ENCODE measurements around the gene ATP10D. TPM values are rescaled to one million over a fixed set of nuclear protein-coding genes. Genes with fewer than 3 reads are reported as not detected.

Gene ATP10D
- total RNA-seq, 2 experiments from 2014 or later: 2.5 to 2.8 TPM

DNA sequence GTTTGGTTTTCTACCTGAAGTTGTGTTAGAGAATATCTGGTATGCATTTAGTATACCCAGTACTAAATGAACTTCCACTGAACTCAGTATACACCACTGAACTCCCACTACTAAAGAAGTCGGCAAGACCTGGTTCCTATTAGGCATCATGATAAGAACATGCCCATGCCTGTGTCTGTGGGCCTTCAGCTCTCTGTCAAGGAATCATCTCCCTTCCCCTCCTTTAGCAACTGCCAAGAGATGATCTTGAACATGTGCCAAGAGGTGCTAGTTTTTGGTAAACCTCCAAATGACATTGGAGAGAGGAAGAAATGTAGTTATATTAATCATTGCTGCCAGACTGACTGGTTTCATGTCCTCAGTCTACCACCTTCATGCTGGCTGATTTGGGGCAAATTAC lies 113.2 kb downstream of the ATP10D start:
- H3K27me3 Mint-ChIP-seq: no peaks in the 10 kb centered on the region
- POLR2A ChIA-PET: no interaction called here
- no peaks in the 10 kb centered on the region for H3K4me1 Mint-ChIP-seq
- no peak for ATAC-seq
- H3K9me3 Mint-ChIP-seq (ENCODE audit: low read depth): peaks cover 2% of the 10 kb centered on the region
- H3K36me3 Mint-ChIP-seq (ENCODE audit: low read depth): no peaks in the 10 kb centered on the region
- DNase-seq: no peak
- H3K27ac Mint-ChIP-seq: no peak overlapping the region
- CTCF ChIA-PET: no interaction called here
- intact Hi-C loops (cut with DNase I, micrococcal nuclease): no loop called here
- no peak overlapping the region for H3K4me3 Mint-ChIP-seq

DNA sequence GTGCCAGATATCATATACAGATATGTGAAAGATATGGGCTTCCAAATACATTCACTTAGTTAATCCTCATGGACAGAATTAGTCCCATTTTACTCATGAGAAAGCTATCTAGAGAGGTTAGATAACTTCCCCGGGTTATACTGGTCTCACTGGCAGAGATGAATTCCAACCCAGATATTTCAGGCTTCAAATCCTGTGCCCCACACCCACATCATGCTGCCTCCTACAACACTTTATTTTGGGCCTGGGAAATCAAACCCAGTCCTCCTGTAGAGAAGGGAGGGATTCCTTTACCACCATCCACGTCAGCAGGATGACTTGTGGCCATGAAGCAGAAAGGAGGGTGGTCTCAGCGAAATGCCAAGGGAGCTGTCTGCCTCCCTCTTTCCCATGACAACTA lies 113.8 kb downstream of the ATP10D start:
- H3K27ac Mint-ChIP-seq: no peak overlapping the region
- peaks cover 4% of the 10 kb centered on the region for H3K9me3 Mint-ChIP-seq (ENCODE audit: low read depth)
- no peaks in the 10 kb centered on the region for H3K27me3 Mint-ChIP-seq
- no peaks in the 10 kb centered on the region for H3K4me1 Mint-ChIP-seq
- no peaks in the 10 kb centered on the region for H3K36me3 Mint-ChIP-seq (ENCODE audit: low read depth)
- no peak for ATAC-seq
- ChIA-PET POLR2A (no interaction called here), CTCF (no interaction called here)
- intact Hi-C loops (cut with DNase I, micrococcal nuclease): no loop called here
- H3K4me3 Mint-ChIP-seq: no peak overlapping the region
- DNase-seq: no peak

DNA sequence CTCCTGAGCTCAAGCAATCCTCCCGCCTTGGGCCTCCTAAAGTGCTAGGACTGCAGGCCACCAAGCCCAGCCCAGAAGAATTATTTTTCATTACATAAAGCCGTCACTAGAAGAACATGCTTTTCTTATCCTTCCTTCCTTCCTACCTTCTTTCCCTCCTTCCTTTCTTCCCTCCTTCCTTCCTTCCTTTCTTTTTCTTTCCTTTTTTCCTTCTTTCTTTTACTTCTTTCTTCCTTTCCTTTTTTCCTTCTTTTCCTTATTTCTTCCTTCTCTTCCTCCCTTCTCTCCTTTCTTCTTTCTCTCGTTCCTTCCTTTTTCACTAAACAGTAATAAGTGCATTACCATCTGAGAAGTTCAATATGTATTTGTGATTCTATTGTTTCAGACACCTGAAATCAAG lies 121.4 kb downstream of the ATP10D start:
- Mint-ChIP-seq H3K4me3 (no peak overlapping the region), H3K27me3 (peaks cover 6% of the 10 kb centered on the region), H3K4me1 (no peaks in the 10 kb centered on the region), H3K36me3 (ENCODE audit: low read depth) (no peaks in the 10 kb centered on the region), H3K9me3 (ENCODE audit: low read depth) (peaks cover 4% of the 10 kb centered on the region), H3K27ac (no peak overlapping the region)
- ChIA-PET POLR2A (no interaction called here), CTCF (no interaction called here)
- ATAC-seq (no peak), DNase-seq (no peak)
- intact Hi-C loops (cut with DNase I, micrococcal nuclease): no loop called here

DNA sequence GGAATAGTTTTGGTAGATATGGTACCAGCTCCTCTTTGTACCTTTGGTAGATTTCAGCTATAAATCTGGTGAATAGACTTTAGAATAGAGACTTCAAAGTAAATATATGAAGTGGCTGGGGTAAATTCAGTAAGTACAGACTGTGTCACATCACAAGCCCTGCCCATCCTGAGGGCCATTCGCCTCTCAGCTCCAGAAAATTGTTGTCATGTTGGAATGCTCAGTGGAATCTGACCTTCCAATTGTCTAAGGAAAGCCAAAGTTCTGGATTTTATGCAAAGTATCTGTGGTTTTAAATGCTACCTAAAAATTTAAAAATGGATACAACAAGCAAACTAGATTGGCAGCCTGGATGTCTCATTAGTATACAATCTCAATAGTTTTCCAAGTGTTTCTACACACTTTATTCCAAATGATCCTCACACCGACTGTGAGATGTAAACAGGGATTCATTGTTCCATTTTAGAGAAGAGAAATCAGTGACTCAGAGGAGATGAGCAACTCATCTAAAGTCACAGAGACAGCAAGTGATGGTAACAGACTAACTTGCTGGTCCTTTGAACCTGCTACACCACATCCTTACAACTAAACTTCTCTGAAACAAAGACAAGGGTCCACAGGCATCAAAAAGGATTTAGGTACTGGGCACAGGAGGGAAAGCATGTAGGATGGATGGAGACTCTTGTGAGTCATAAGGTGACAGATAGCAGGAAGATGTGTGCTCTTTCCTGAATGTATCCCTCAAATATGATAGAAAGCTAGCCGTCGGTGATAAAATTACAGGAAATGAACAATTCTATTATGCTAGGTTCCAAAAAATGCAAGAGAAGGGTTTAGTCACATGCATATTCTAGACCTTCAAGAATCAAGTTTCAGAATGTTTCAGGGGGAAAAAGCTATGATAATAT lies 127.3 kb downstream of the ATP10D start:
- Mint-ChIP-seq H3K36me3 (ENCODE audit: low read depth) (no peaks in the 10 kb centered on the region), H3K4me1 (no peaks in the 10 kb centered on the region), H3K9me3 (ENCODE audit: low read depth) (no peaks in the 10 kb centered on the region), H3K27ac (no peak overlapping the region), H3K4me3 (no peak overlapping the region), H3K27me3 (peaks cover 7% of the 10 kb centered on the region)
- intact Hi-C loops (cut with DNase I, micrococcal nuclease): no loop called here
- ATAC-seq (no peak), DNase-seq (no peak)
- CTCF ChIA-PET: interaction anchor here (0.7 to 0.9 kb wide), 3 partner anchors 8 to 40 kb away, joined by 3 to 4 read pairs (median 3); no protein-coding TSS in a partner anchor
- POLR2A ChIA-PET: interaction anchor here (0.7 kb wide), 1 partner anchor 275 kb away, joined by 4 read pairs; no protein-coding TSS in a partner anchor

DNA sequence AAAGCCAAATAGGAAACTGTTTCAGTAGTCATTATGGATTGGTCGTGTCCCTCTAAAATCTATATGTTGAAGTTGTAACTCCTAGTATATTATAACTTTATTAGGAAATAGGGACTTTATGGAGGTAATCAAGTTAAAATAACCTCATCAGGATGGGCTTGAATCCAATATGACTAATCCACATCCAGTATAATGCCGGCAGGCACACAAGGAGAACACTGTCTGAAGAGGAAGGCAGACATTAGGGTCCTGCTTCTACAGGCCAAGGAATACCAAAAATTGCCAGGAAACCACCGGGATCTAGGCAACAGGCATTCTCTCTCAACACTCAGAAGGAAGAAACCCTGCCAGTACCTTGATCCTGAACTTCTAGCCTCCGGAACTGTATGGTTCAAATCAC lies 130.3 kb downstream of the ATP10D start:
- H3K4me3 Mint-ChIP-seq: no peak overlapping the region
- no peaks in the 10 kb centered on the region for H3K9me3 Mint-ChIP-seq (ENCODE audit: low read depth)
- H3K36me3 Mint-ChIP-seq (ENCODE audit: low read depth): no peaks in the 10 kb centered on the region
- ChIA-PET CTCF (interaction anchor here (0.6 kb wide), 1 partner anchor 243 kb away, joined by 3 read pairs; no protein-coding TSS in a partner anchor), POLR2A (no interaction called here)
- no peak for DNase-seq
- peaks cover 5% of the 10 kb centered on the region for H3K27me3 Mint-ChIP-seq
- intact Hi-C loops (cut with DNase I, micrococcal nuclease): no loop called here
- no peak overlapping the region for H3K27ac Mint-ChIP-seq
- H3K4me1 Mint-ChIP-seq: no peaks in the 10 kb centered on the region
- ATAC-seq: no peak

DNA sequence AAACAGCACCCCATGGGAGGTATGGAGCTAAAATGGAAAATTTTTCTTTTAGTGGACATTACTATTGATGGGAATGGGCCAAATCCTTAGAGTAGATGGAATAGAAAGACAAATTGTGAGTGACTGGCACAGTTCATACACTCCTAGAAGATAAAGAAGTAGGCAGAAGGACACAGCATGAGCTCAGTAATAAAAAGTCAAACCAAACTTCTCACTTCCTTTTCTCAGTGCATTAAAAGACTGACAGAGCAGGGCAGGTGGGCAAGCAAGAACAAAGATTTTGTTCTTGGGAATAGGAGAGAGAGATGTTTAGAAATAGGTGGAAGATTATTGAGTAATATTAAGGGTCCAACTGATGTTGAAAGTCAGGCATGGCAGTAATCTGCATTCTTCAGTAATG lies 132.5 kb downstream of the ATP10D start:
- ATAC-seq: no peak
- H3K36me3 Mint-ChIP-seq (ENCODE audit: low read depth): no peaks in the 10 kb centered on the region
- ChIA-PET POLR2A (no interaction called here), CTCF (interaction anchor here (0.6 kb wide), 1 partner anchor 857 kb away, joined by 3 read pairs; no protein-coding TSS in a partner anchor)
- H3K9me3 Mint-ChIP-seq (ENCODE audit: low read depth): peaks cover under 1% of the 10 kb centered on the region
- H3K27me3 Mint-ChIP-seq: peaks cover 4% of the 10 kb centered on the region
- DNase-seq: no peak
- H3K4me3 Mint-ChIP-seq: no peak overlapping the region
- intact Hi-C loops (cut with DNase I, micrococcal nuclease): no loop called here
- no peak overlapping the region for H3K27ac Mint-ChIP-seq
- H3K4me1 Mint-ChIP-seq: no peaks in the 10 kb centered on the region

DNA sequence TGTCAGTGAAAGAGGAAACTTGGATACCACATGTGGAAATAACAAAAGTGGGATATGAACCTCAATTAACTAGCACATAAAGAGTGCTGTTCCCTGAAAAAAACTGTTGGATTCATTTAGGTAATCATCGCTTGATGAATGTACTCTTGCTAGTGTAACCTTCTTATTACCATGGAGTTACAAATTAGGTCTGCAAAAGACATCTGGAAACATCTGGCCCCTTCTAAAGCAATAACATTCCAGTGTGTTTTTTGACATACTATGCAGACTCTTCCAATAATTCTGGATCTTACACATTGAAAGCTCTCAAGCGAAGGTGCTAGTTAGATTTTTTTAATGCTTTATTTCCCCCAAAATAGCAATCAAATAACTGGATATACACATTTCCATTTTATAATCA lies 134.6 kb downstream of the ATP10D start:
- Mint-ChIP-seq H3K4me1 (no peaks in the 10 kb centered on the region), H3K9me3 (ENCODE audit: low read depth) (peaks cover 4% of the 10 kb centered on the region), H3K27me3 (no peaks in the 10 kb centered on the region), H3K27ac (no peak overlapping the region), H3K4me3 (no peak overlapping the region), H3K36me3 (ENCODE audit: low read depth) (no peaks in the 10 kb centered on the region)
- intact Hi-C loops (cut with DNase I, micrococcal nuclease): no loop called here
- DNase-seq (no peak), ATAC-seq (no peak)
- ChIA-PET POLR2A (no interaction called here), CTCF (interaction anchor here (1.4 kb wide), 1 partner anchor 15 kb away, joined by 3 read pairs; no protein-coding TSS in a partner anchor)

DNA sequence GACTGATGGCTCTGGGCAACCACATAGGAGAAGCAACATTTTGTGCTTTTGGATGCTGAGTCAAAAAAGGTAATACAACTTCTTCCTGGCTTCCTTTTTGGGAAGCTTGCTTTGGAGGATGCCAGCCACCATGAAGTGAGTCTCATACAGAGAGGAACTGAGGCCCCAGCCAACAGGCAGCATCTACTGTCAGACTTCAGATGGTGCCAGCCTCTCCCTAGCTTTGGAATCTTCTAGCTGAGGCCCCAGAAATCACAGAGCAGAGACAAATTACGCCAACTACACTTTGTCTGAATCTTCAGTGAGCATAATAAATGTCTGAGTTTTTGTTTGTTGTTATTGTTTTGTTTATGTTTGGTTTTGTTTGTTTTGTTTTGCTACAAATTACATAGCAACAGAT lies 136.1 kb downstream of the ATP10D start:
- no peak for ATAC-seq
- ChIA-PET CTCF (no interaction called here), POLR2A (no interaction called here)
- Mint-ChIP-seq H3K9me3 (ENCODE audit: low read depth) (peaks cover 4% of the 10 kb centered on the region), H3K27ac (no peak overlapping the region), H3K27me3 (no peaks in the 10 kb centered on the region), H3K36me3 (ENCODE audit: low read depth) (no peaks in the 10 kb centered on the region), H3K4me3 (no peak overlapping the region), H3K4me1 (no peaks in the 10 kb centered on the region)
- no peak for DNase-seq
- intact Hi-C loops (cut with DNase I, micrococcal nuclease): no loop called here

DNA sequence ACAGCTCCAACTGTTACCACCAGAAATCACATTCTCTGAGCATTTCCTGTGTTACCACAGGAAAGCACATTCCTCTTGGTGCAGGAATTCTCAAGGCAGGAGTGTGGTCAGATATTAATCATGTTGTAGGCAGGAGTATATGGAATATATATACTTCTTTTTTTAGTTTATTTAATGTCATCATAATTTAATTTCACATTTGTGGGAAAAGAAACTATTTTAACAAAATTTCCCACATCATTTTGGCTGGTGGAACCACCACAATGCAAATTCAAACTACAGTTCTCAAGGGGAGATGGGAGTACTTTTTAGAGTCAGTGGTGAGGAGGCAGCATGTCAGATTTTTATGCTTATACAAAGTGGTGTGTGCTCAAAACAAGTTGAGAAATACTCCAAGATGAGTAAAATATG lies 139.0 kb downstream of the ATP10D start:
- Mint-ChIP-seq H3K4me3 (no peak overlapping the region), H3K27ac (no peak overlapping the region), H3K36me3 (ENCODE audit: low read depth) (no peaks in the 10 kb centered on the region), H3K9me3 (ENCODE audit: low read depth) (peaks cover 4% of the 10 kb centered on the region), H3K4me1 (no peaks in the 10 kb centered on the region), H3K27me3 (peaks cover 5% of the 10 kb centered on the region)
- CTCF ChIA-PET: interaction anchor here (0.7 kb wide), 1 partner anchor 249 kb away, joined by 3 read pairs; no protein-coding TSS in a partner anchor
- intact Hi-C loops (cut with DNase I, micrococcal nuclease): no loop called here
- ATAC-seq (no peak), DNase-seq (no peak)
- POLR2A ChIA-PET: no interaction called here

DNA sequence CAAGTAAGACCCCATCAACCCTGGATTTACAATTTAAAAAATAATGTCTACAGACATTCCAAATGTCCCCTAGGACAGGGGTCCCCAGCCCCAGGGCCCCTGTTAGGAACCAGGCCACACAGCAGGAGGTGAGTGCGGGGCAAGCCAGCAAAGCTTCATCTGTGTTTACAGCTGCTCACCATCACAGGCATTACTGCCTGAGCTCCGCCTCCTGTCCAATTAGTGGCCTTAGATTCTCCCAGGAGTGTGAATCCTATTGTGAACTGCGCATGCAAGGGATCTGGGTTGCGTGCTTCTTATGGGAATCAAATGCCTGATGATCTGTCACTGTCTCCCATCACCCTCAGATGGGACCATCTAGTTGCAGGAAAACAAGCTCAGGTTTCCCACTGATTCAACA lies 146.1 kb downstream of the ATP10D start:
- H3K36me3 Mint-ChIP-seq (ENCODE audit: low read depth): no peaks in the 10 kb centered on the region
- DNase-seq (no peak), ATAC-seq (no peak)
- H3K27me3 Mint-ChIP-seq: peaks cover 12% of the 10 kb centered on the region
- no peak overlapping the region for H3K27ac Mint-ChIP-seq
- no peaks in the 10 kb centered on the region for H3K9me3 Mint-ChIP-seq (ENCODE audit: low read depth)
- CTCF ChIA-PET: interaction anchor here (0.9 kb wide), 1 partner anchor 31 kb away, joined by 3 read pairs; no protein-coding TSS in a partner anchor
- H3K4me3 Mint-ChIP-seq: no peak overlapping the region
- intact Hi-C loops (cut with DNase I, micrococcal nuclease): no loop called here
- POLR2A ChIA-PET: no interaction called here
- no peaks in the 10 kb centered on the region for H3K4me1 Mint-ChIP-seq

DNA sequence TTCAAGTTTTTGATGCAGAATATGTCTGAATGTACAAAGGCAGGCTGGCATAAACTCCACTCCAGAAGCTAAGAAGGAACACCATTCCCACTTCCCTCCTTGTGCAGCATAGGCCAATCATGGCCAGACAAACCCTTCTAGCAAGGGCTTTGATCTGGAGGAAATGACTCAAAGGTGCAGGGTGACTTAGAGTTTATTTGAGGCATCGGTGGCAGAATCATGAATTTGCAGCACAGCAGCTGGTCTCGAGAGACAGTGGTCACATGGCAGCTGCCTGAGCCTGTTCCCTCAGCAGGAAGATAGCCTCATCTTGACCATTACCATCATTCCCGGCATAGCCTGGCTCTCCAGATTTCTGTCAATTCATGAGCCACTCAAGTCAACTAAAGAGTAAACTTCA lies 154.5 kb downstream of the ATP10D start:
- intact Hi-C loops (cut with DNase I, micrococcal nuclease): no loop called here
- POLR2A ChIA-PET: no interaction called here
- H3K4me1 Mint-ChIP-seq: no peaks in the 10 kb centered on the region
- H3K36me3 Mint-ChIP-seq (ENCODE audit: low read depth): no peaks in the 10 kb centered on the region
- peaks cover 9% of the 10 kb centered on the region for H3K27me3 Mint-ChIP-seq
- H3K27ac Mint-ChIP-seq: no peak overlapping the region
- CTCF ChIA-PET: interaction anchor here (1.4 kb wide), 1 partner anchor 197 kb away, joined by 4 read pairs; no protein-coding TSS in a partner anchor
- H3K4me3 Mint-ChIP-seq: no peak overlapping the region
- peaks cover 9% of the 10 kb centered on the region for H3K9me3 Mint-ChIP-seq (ENCODE audit: low read depth)
- DNase-seq (no peak), ATAC-seq (no peak)

DNA sequence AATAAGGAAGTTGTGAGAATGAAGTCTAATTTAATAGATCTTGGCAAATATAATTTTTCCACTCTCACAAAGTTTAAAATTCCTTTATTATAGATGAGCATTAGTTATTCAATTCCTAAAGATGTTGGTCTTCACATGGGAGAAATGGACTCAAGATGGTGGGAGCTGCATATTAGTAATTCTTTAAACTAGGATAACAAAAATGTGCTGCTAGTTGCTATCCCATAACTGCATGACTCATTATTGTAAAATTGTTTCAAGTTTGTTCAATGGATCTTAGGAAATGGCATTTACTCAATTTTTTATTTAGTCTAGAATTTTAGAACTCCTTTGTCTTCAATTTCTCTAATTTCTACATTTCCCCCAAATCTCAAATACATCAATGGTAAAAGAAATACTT lies 155.8 kb downstream of the ATP10D start:
- DNase-seq: no peak
- Mint-ChIP-seq H3K27me3 (peaks cover 6% of the 10 kb centered on the region), H3K9me3 (ENCODE audit: low read depth) (peaks cover 9% of the 10 kb centered on the region), H3K27ac (no peak overlapping the region), H3K36me3 (ENCODE audit: low read depth) (no peaks in the 10 kb centered on the region), H3K4me3 (no peak overlapping the region), H3K4me1 (no peaks in the 10 kb centered on the region)
- ChIA-PET POLR2A (no interaction called here), CTCF (no interaction called here)
- intact Hi-C loops (cut with DNase I, micrococcal nuclease): no loop called here
- no peak for ATAC-seq

All from activated CD4-positive, alpha-beta T cell treated with anti-CD3 and anti-CD28 coated beads for 36 hours (primary cell).